Inferior parietal cortex (tissue), 1 donor: ENCODE measurements around the gene PAM.

Experiments used
- DNase-seq: peaks from one replicate; pipeline ENCODE4 v3.0.0-alpha.2; 2016; ENCODE audit errors: extremely low spot score

The PAM gene

DNA sequence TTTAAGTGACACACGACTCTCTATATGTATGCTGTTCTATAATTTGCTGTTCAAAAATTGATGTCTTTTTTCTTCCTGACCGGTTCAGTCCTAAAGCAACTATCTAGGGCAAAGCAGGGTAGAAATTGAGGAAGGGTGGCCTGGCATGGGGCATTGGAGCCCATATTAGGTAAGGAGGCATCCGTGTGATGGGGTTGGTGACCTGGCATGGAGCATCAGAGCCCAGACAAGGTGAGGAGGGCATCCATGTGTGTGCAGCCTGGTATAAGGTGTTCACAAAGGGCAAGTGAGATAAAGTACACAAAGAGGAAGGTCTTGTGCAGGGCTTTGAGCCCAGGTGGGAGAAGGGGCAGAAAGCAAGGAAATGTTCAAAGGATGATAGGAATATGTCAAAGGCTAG is 104.9 kb downstream of the PAM start:
- DNase-seq = no peak

DNA sequence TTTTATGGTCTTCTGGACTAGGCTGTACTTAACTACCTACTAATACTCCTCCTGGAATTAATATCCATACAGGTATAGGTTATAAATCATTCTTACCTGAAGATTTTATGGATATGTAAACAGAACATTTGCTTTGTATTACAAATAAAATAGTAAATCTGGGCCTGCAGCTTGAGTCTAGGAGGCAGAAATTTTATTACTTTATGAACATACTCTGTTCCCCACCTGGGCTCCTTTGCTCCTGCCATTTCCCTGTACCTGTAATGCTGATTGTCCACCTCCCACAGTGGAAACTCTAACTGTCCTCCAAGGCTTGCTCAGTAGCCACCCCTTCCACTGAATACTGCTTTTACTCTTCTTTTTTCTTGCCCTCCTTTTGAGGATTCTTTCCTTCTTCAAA is 108.0 kb downstream of the PAM start:
- DNase-seq = no peak

DNA sequence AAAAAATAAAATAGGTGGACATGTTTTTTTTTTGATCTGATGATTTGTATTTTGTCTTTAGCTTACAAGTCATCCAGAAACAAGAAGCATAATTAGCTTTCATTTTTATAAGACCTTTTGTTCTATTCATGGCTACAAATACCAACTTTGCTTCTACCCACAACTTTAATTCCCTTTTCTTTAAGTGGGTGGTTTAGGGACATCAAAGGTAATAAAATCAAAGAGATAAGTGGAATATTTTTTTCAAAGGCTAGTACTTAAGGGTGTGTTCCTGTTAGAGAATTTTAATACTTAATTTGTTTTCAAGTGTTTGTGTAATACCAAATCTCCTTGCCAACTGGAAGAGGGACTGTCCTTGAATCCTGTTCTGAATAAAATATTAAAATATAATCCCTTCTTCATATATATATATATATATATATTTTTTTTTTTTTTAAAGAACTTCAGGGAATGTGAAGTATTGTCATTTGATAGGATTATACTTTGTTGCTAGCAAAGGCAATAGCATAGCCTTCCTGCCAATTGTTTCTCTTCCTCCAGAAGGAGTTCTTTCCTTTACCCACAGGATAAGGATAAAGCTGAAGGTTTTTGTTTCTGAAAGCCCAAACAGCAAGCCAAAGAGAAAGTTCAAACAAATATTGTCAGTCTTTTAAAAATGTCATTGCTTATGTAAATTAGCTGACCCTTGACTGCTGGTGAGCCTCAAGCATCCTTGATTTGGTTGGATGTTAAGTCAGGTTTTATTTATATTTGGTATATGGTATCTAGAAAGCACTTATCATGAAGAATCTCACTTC is 108.9 kb downstream of the PAM start:
- no peak for DNase-seq

DNA sequence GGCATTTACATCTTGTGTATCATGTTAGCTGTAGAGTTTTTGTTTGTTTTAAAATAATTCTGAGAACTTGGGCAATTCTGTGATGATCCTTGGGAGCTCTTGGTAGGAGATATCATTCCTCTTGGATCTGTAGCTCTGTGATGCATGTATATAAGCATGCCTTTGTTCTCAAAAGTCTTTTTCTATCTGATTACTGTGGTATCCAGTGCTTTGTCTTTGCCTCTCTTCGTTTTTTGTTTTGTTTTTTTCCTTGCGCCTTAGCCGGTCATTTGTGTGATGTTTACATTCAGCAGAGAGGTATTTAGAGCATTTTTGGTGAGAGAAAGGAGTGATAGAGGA is 110.0 kb downstream of the PAM start:
- peak; percentile 35 for DNase-seq

DNA sequence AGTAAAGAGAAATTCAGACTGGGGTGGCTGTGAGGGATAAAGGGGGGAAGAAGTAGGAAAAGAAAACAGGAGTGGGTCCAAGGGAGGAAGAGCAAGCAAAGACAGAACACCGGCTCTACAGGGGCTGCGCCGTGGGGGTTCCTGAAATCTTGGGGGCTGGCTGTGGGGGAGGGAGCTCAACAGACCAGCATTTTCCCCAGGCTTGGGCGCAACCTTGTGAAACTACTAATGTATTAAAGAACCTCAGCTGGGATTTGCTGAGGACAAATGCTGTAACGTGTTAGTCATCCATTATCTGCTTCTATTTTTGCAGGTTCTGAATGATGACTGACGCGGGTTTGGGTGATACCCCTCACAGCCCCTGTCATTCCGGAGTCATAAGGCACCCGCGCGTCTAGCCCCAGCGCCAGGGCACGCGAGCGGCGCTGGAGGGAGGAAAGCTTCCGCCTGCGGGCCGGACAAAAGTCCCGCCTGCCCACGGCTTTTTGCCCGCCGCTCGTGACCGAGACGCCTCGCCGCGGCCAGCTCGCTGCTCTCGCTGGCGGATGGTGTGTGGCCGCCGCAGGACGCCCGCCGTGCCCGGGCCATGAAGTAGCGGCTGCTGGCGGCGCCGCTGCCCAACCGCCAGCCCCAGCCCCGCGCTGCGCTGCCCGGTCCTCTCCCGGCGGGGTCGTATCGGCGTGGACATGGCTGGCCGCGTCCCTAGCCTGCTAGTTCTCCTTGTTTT is 110.6 kb downstream of the PAM start:
- peak; percentile 32 for DNase-seq

DNA sequence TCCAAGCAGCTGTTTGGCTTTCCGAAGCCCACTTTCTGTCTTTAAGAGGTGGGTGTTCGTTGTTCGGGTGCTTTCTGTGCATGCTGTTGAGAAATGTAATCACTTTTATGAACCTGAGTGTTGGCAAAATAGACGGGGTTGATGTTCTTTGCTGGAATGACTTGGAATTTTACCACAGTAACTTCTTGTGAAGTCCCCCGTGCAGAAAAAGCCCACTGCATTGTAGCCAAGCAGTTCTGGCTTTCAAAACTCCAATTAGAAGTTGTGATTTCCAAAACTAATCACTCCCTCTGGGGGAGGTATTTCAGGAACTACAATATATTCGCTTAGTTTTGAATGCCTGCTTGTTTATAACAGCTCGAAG is 111.1 kb downstream of the PAM start:
- peak; percentile 32 for DNase-seq

DNA sequence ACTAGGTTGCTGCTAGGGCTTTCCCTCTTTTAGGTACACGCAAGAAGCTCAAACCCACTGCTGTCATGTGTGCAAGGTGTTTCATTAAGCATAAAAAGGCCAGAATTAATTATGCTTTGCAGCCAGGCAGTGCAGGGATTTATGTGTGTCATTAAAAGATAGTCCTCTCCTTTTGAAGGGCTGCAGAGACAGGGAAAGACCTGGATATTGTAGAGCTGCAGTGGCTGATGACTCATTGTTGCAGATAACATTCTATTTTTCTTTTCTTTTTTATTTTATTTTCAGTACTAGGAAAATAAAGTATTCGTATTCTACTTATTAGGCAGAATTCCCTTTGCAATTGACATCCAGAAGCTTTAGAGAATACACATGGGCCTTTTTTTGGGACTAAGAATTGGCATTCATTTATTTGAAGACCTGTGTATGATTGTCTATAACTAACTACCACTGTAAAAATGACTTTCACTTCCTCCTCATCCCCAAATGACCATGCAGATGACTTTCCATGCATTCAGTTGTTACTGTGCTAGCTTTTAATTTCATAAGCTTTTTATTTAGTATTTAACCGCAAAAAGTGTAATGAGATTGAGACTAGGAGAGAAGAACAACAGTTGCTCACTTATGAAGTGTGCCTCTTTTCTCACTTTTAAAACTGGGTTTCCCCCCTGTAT is 113.0 kb downstream of the PAM start:
- no peak for DNase-seq

DNA sequence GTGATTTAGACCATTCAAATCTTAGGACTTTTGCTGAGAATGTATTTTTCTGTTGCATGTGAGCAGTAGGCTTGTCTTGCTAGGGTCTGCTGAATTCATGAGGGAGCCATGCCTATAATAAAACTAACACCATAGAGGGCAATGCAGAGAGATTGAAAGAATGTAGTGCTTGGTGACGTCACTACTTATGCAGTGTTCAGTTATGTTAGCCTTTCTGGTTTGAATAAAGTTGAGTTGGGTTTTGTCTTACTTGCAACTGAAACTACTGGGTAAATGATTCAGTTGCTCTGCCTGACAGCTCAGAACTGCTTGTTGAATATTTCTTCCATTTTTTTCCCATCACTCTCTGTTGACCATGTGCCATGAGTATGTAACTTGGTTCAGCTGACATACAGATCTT is 114.1 kb downstream of the PAM start:
- DNase-seq = no peak

DNA sequence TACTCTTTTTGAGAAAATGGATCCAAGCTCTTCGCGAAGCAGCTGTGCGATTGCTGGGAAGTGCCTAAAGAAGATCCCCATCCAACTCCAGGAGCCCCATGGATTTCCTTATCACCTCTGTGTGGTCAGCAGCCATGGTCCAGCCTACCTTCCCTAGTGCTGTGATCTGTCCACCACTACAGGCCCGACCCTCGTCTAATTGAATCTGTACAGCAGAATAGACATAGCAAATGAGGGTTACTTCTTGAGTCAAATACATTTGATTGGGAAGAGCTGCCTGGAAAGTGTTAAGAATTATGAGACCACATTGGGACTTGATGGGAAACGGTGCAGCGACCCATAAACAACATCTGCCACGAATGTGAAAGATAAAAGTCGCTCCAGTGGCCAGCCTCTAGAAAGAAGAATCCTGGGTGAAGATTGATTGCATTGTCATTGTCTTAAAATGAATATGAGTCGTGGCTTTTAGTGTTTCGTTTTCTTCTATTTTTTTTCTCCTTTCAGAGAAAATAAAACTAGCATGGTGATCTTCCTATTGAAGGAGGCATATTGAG is 118.4 kb downstream of the PAM start:
- DNase-seq = no peak

DNA sequence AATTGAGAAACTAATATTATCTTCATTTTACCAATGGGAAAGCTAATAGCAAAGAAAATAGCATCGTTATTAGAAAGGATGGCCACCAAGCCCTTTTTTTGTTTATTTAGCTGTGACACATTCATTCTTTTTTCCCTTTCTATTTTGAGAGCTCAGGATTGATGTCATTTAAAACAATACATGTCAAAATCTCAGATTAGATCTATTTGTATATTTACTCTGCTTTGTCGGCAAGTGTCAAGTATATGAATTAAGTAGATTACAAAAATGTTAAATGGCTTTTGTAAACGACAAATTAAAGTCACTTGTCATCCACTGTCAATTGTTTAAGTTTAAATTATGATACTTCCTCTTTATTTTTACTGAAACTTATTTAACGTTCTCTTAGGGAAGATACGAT is 118.9 kb downstream of the PAM start:
- DNase-seq = no peak

DNA sequence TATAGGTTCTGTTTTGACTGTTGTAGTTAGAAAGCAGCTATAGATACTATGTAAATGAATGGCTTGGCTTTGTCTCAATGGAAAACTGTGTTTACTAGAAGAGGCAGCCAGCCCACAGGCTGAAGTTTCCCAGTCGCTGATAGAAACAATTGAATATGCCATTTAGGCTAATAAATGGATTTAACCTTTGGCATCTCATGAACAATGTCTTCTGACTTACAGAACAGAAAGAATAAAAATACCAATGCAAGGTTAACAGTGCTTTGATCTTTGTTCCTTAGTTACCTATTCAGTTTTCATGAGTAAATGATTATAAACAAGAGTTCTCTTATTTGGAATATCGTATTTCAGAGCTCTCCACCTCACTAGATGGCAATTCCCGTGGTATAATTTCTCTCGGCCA is 120.6 kb downstream of the PAM start:
- no peak for DNase-seq

DNA sequence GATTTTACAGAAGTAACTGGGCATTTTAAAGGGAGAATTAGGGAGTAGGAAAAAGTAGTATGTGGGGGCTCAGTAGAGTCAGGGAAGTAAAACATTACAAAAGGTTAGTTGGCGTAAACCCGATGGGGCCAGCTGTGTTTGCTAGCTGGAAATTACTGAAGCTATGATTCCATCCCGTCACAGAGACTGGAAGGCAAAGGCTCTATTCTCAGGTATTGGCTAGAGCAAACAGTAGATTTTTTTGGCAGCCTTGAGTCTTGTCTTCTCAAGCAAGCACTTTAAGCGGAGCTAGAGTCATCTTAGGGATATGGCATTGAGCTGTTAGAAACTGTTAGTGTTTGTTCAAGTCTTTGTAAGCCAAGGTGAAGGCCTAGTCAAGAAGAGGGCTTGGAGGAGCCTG is 121.5 kb downstream of the PAM start:
- DNase-seq = no peak

DNA sequence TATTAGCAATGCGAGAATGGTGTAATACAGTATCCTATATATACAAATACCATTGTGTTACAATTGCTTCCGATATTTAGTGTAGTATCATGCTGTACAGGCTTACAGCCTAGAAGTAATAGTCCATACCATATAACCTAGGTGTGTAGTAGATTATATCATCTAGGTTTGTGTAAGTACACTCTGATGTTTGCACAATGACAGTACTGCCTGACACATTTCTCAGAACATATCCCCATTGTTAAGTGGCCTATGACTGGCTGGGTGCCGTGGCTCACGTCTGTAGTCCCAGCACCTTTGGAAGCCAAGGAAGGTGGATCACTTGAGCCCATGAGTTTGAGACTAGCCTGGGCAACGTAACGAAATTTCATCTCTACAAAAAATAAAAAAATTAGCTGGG is 124.6 kb downstream of the PAM start:
- DNase-seq = no peak

DNA sequence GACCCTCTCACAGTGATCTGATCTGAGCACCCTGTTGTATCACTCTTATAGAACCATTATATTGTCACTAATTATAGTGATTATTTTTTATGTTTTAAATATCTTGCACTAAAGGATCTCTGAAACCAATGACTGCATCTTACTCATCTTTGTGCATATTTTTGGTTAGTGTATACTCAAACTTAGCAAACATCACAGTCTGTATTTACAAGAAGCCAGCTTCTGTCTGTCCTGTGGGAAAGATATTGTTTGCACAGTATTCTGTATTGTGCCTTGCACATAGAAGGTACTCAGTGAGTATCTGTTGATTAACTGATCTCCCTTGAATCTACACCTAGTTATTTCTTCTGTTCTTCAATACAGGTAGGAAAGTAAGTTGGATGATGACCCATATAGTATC is 131.5 kb downstream of the PAM start:
- no peak for DNase-seq

DNA sequence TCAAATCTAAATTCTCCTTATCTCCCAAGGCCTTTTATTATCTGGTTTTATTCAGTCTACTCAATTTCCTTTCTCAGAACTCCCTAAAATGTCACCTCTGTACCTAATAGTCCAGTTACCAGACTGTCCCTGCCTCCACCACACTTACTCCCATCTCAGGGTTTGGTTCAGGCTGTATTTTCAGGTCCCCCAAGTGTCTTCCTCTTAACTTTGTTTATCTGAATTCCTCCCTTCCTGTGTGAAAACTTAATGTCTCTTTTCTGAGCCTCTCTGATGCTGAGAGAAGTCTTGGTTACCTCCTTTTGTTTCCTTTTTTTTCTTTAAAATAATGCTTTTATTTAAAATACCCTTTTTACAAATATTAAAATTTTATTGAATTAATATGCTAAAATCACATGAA is 133.4 kb downstream of the PAM start:
- no peak for DNase-seq

DNA sequence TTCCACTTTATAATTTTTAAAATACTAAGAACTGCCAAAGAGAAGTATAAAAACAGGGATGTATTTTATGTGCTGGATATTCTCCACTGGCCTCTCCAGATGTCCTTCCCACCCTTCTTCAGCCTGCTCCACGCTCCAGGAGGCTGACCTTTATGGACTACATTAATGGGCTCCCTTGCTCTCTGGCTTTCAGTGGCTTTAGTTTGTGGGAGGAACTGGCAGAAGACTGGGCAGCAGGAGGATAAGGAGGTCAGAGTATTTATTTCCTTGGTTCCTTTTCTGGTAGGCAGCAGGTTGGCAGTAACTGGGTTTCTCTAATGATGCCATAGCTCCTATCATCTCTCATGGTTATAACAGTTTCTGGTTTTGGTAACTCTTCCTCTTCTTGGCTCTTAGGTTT is 133.9 kb downstream of the PAM start:
- DNase-seq = no peak

DNA sequence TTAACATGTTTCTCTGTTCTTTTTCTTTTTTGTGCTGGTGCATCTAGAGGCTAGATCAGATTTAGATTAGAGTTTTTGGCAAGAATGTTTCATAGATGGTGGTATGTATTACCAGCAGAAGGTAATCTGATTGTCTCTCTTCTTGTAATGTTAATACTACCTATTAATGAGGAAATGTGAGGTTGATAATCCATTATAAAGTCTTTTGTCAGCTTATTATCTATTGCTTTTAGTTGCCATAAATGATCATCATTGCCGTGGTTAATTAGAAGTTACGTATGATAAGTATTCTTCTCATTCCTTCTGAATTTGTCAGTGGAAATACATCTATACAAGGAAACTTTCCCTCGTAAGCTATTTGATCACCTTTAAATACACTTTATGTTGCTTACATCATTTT is 135.0 kb downstream of the PAM start:
- no peak for DNase-seq

DNA sequence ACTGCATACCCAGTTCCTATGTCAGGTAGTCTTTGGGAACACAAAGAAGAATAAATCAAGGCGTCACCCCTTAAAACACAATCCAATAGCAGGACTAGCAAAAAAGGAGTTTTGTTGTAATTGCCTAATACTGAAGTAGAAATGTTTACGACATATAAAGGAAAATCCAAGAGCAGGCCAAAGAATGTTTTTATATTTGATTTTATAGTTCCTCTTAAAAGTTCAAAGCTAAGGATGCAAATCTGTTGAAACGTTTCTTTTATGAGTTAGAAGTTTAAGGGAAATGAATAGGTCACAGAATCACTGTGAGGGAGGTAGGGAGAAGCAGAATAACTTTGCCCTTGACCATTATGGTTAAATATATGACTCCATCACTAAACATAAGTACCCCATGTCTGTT is 136.1 kb downstream of the PAM start:
- DNase-seq = no peak

DNA sequence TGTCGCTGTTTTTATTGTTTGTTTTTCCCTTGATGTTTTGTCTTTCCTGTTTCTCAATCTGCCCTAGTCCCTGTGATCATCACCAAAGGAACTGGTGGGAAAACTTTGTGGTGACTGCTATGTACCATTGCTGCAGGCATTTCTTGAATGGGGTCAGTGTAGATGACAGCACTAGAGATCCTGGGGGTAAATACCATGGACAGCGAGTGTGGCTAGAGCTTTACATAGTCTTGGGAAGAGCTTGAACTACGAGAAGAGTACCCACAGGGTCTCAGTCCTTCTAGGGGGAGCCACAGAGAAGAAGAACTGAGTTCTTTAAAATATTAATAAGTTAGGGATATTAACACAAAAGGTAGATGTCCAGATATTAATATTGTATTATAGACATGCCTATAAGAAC is 138.8 kb downstream of the PAM start:
- no peak for DNase-seq

DNA sequence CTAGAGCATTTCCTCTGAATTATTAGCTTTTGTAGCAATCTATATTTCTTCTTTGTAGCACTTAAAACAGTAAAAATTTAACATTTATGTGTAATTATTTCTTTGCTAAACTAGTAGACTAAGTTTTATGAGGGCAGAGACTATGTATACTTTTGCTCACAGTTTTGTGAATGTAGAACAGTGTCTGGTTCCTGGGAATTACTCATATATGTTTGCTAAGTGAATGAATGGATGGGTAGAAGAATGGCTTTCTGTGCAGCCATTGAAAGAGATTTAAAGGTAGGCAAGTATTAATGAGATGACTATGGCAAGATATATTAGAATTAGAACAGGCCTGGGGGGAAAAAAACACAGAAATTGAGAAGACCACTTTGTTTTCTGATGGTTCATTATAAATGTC is 140.1 kb downstream of the PAM start:
- DNase-seq = no peak

DNA sequence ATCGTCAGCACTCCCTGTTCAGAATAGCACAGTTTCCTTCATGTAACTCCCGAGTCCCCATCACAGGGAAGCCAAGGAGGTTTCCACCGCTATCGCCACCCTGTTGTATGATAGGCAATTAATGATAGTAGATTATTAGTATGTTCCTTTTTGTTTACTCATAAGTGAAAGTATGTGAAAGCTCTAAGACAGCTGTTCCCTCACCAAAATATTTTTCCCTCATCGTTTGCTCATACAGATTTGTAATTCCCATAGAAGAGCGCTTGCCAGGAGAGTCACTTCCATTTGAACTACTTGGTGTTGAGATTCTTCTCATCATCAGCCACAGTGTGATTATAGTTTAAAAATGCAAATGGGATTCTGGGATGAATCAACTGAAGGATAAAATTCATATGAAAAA is 140.9 kb downstream of the PAM start:
- DNase-seq = no peak

DNA sequence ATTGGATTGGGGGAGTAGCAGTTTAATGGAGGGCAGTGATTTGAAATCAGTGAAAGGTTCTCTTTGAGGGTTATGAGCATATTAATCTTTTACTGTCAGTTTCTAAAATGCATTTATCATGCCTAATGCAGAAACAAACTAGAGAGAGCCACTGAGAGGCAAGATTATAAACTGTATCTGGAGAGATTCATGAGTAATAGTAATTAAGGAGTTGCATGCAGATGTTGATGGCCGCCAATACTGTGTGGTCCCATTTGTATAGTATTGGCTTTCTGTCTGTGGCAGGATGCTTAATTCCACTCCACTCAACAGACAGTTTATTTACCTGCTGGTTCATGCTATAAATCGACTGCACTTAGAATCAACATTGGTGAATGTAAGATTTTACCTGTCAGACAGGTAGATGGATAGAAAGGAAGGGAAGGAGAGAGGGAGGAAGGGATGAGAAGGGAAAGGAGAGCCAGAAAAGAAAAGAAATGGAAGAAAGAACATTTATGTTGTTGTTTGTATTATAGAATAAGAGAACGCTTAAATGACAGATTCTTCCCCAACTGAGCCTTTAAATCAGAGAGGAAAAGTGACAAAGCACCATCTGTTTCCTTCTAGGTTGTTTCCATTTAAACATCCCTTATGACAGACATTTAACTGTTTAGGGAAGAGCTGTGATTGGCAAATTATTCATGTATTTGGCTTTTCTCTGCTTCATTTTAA is 146.5 kb downstream of the PAM start:
- no peak for DNase-seq
